Measurements from ENCODE around the gene CSNK2A3. TPM values are rescaled to one million over a fixed set of nuclear protein-coding genes. Genes with fewer than 3 reads are reported as not detected.

The CSNK2A3 gene
- total RNA-seq, 1 donor from 2014 or later = 0.75 TPM

- Mint-ChIP-seq H3K9me3 (no peaks in the 10 kb centered on the region), H3K4me1 (ENCODE audit: unreplicated experiment) (no peaks in the 10 kb centered on the region), H3K27me3 (peaks cover 7% of the 10 kb centered on the region), H3K36me3 (peaks cover 4% of the 10 kb centered on the region), H3K4me3 (no peak overlapping the region), H3K27ac (no peak overlapping the region)
- no peak for DNase-seq (ENCODE audit: extremely low spot score, unreplicated experiment)
- TF ChIP-seq CTCF (conservative IDR thresholded peaks at IDR 0.05) = no peak
Measured at GRCh38 chr11:11306855-11307254, 46.2 kb downstream of the CSNK2A3 start.

- TF ChIP-seq CTCF (conservative IDR thresholded peaks at IDR 0.05) = no peak
- no peak for DNase-seq (ENCODE audit: extremely low spot score, unreplicated experiment)
- Mint-ChIP-seq H3K4me3 (no peak overlapping the region), H3K36me3 (peaks cover 4% of the 10 kb centered on the region), H3K9me3 (no peaks in the 10 kb centered on the region), H3K27me3 (peaks cover 7% of the 10 kb centered on the region), H3K4me1 (ENCODE audit: unreplicated experiment) (peaks cover 12% of the 10 kb centered on the region), H3K27ac (no peak overlapping the region)
Measured at GRCh38 chr11:11304550-11304949, 48.5 kb downstream of the CSNK2A3 start.

GRCh38 chr11:11302565-11302964 lies 50.5 kb downstream of the CSNK2A3 start:
- Mint-ChIP-seq H3K9me3 (no peaks in the 10 kb centered on the region), H3K27ac (no peak overlapping the region), H3K4me3 (no peak overlapping the region), H3K4me1 (ENCODE audit: unreplicated experiment) (peaks cover 12% of the 10 kb centered on the region), H3K36me3 (peaks cover 4% of the 10 kb centered on the region), H3K27me3 (peaks cover 7% of the 10 kb centered on the region)
- no peak for TF ChIP-seq CTCF (conservative IDR thresholded peaks at IDR 0.05)
- no peak for DNase-seq (ENCODE audit: extremely low spot score, unreplicated experiment)
